CMK (cell line): ENCODE measurements around the gene NT5C3B.
"Not testable (repeated sequence)": the region's sequence is repeated elsewhere in the genome, so short reads cannot be mapped to it uniquely, and the experiment has no call there.

Experiments used
- DNase-seq: peaks from one replicate; pipeline ENCODE4 v3.0.0-alpha.2; 2010; ENCODE audit warnings: low read depth

The NT5C3B gene

GRCh38 chr17:41835800-41836549, at the start of gene NT5C3B:
NT5C3B (minus strand) TSS chr17:41836232; CDS start chr17:41836193, 39 bp downstream.
- DNase-seq = no peak

GRCh38 chr17:41885733-41886132, 49.7 kb upstream of the NT5C3B start:
- DNase-seq = no peak

GRCh38 chr17:41882756-41883155, 46.7 kb upstream of the NT5C3B start:
- no peak for DNase-seq

GRCh38 chr17:41880130-41880529, 44.1 kb upstream of the NT5C3B start:
- DNase-seq = no peak

- DNase-seq = not testable (repeated sequence)
Observed at GRCh38 chr17:41874293-41874670, 38.2 kb upstream of the NT5C3B start.

- DNase-seq = no peak
Observed at GRCh38 chr17:41873559-41874292, 37.7 kb upstream of the NT5C3B start.

- no peak for DNase-seq
Observed at GRCh38 chr17:41871789-41872188, 35.8 kb upstream of the NT5C3B start.

- no peak for DNase-seq
Observed at GRCh38 chr17:41870627-41871026, 34.6 kb upstream of the NT5C3B start.

- no peak for DNase-seq
Observed at GRCh38 chr17:41870097-41870496, 34.1 kb upstream of the NT5C3B start.

GRCh38 chr17:41869426-41869825, 33.4 kb upstream of the NT5C3B start:
- no peak for DNase-seq

- no peak for DNase-seq
Observed at GRCh38 chr17:41868568-41868967, 32.5 kb upstream of the NT5C3B start.

- no peak for DNase-seq
Observed at GRCh38 chr17:41865596-41865893, 29.5 kb upstream of the NT5C3B start.

GRCh38 chr17:41864836-41865595, 29.0 kb upstream of the NT5C3B start, which contains the start of gene KLHL11:
KLHL11 (minus strand) TSS chr17:41865423; CDS start chr17:41865370, 53 bp downstream.
- peak; percentile 55 for DNase-seq

- no peak for DNase-seq
Observed at GRCh38 chr17:41864498-41864835, 28.4 kb upstream of the NT5C3B start.

- no peak for DNase-seq
Observed at GRCh38 chr17:41863074-41863848, 27.2 kb upstream of the NT5C3B start.

GRCh38 chr17:41860254-41860931, 24.4 kb upstream of the NT5C3B start:
- DNase-seq = no peak

- DNase-seq = not testable (repeated sequence)
Observed at GRCh38 chr17:41851382-41851781, 15.3 kb upstream of the NT5C3B start.

- no peak for DNase-seq
Observed at GRCh38 chr17:41849251-41849990, 13.4 kb upstream of the NT5C3B start.

GRCh38 chr17:41848788-41849187, 12.8 kb upstream of the NT5C3B start:
- DNase-seq = no peak

GRCh38 chr17:41844971-41845370, 8.9 kb upstream of the NT5C3B start:
- no peak for DNase-seq

GRCh38 chr17:41840781-41841180, 4.7 kb upstream of the NT5C3B start:
- DNase-seq = not testable (repeated sequence)
